ENCODE data around the gene CHAMP1. TPM values are rescaled to one million over a fixed set of nuclear protein-coding genes. Genes with fewer than 3 reads are reported as not detected.
"Not testable (repeated sequence)": the region's sequence is repeated elsewhere in the genome, so short reads cannot be mapped to it uniquely, and the experiment has no call there.

CHAMP1 gene
- total RNA-seq, 4 donors from 2014 or later, result 10.0 to 26.8 (median 16.3) TPM

DNA sequence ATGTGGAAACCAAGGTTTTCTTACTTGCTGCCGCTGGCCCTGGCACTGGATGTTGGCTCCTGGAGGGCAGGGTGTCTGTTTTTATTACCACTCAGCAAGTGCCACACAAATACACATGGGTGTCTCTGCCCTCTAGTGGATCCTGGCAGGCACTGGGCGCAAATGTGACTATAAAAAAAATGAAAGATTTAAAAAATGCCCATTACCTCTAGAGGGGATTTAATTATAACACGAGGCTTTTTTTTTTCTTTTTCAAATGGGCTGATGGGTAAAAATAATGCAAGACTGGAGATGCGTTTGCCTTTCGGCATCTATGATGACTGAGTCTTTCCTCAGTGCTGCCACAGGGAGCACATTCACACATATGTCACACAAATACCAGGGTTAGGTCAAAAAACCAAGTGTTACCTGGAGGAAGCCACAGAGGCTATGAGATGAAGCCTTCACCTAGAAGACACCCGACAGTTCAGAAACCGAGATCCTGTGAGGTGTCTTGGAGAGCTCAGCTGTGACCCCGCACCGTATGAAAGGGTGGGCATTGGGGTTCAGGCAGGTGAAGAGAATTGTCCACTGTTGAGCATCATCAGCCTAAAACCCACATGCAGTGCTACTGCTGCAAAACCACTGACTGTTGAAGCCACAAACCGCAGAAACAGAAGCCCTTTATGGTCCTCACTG, 25.7 kb downstream of the CHAMP1 start:
- TF ChIP-seq POLR2AphosphoS5 (IDR thresholded peaks at IDR 0.05), result no peak
- TF ChIP-seq, protein P1, sequence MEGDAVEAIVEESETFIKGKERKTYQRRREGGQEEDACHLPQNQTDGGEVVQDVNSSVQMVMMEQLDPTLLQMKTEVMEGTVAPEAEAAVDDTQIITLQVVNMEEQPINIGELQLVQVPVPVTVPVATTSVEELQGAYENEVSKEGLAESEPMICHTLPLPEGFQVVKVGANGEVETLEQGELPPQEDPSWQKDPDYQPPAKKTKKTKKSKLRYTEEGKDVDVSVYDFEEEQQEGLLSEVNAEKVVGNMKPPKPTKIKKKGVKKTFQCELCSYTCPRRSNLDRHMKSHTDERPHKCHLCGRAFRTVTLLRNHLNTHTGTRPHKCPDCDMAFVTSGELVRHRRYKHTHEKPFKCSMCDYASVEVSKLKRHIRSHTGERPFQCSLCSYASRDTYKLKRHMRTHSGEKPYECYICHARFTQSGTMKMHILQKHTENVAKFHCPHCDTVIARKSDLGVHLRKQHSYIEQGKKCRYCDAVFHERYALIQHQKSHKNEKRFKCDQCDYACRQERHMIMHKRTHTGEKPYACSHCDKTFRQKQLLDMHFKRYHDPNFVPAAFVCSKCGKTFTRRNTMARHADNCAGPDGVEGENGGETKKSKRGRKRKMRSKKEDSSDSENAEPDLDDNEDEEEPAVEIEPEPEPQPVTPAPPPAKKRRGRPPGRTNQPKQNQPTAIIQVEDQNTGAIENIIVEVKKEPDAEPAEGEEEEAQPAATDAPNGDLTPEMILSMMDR (IDR thresholded peaks at IDR 0.05), result peak; percentile 31 to 67 (median 40)
- Histone ChIP-seq H3K9me3 (no peaks in the 10 kb centered on the region), H3K36me3 (no peaks in the 10 kb centered on the region), H3K4me3 (no peak overlapping the region), H3K4me1 (peaks cover 0 to 4% (median 0%) of the 10 kb centered on the region in 4 donors), H3K27me3 (peaks cover 0 to 9% (median 0%) of the 10 kb centered on the region in 4 donors), H3K27ac (replicated peaks in 1 of 4) (no peak overlapping the region)
- intact Hi-C loops (cut with DNase I), result no loop called here
- 59% methylated on average over 10 of the region's 10 CpGs for WGBS
- no peak for DNase-seq (ENCODE audit: extremely low spot score)

DNA sequence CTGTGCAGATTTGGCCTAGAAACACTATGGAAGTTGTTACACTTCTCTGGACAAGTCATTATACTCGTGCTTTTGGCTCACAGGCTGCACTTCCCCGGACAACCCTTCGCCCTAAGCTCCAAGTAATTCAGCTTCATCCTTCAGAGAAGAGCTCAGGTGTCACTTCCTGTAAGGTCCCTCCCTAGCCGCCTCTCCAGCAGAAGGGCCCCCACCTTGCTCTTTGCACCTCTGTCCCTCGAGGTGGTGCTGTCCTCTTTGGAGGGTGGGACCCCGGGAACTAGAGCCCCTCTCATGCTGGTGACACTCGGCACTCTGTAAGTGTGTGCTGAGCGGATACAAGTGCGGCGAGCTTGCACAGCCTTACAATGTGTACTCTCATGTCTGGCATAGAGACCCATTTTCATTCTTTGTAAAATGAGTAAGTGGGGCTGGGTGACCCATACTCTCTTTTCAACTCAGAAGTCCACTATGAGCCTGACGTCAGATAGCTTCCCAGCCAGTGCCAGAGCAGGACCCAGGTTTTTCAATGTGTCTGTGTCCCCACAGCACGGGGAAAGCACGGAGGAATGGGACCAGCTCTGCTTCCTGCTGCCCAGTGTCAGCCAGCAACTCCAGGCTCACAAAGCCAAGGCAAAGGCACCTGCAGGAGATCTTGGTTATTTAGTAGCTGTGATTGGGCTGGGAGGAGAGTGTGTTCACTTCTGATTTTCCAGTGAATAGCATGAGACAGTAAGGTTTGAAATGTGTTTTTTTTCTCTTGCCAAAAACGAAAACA, 26.9 kb downstream of the CHAMP1 start:
- no peaks in the 10 kb centered on the region for H3K36me3 ChIP-seq
- H3K27ac ChIP-seq (replicated peaks in 1 of 4), result no peak overlapping the region
- TF ChIP-seq POLR2AphosphoS5 (IDR thresholded peaks at IDR 0.05), result no peak
- TF ChIP-seq, protein P1 (IDR thresholded peaks at IDR 0.05), result no peak
- no peak for TF ChIP-seq EP300 (IDR thresholded peaks at IDR 0.05)
- no peak for TF ChIP-seq POLR2A (IDR thresholded peaks at IDR 0.05; ENCODE audit: low read depth)
- no peak overlapping the region for H3K4me3 ChIP-seq
- DNase-seq (ENCODE audit: extremely low spot score), result no peak
- WGBS, result 71% methylated on average over 14 of the region's 14 CpGs
- intact Hi-C loops (cut with DNase I), result no loop called here
- H3K27me3 ChIP-seq, result peaks cover 0 to 9% (median 0%) of the 10 kb centered on the region in 4 donors
- no peaks in the 10 kb centered on the region for H3K9me3 ChIP-seq
- peaks cover 0 to 4% (median 0%) of the 10 kb centered on the region in 4 donors for H3K4me1 ChIP-seq

DNA sequence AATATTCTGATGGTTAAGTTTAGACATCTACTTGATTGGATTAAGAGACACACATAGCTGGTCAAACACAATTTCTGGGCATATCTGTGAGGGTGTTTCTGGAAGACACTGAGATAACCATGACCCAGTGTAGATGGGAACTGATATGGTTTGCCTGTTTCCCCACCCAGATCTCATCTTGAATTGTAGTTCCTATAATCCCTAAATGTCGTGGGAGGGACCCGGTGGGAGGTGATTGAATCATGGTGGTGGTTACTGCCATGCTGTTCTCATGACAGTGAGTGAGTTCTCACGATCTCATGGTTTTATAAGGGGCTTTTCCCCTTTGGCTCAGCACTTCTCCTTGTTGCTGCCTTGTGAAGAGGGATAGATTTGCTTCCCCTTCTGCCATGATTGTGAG, 33.0 kb downstream of the CHAMP1 start:
- H3K9me3 ChIP-seq; intact Hi-C loops (cut with DNase I); H3K4me3 ChIP-seq; H3K36me3 ChIP-seq; H3K4me1 ChIP-seq; DNase-seq (ENCODE audit: extremely low spot score); H3K27ac ChIP-seq (replicated peaks in 1 of 4): not testable (repeated sequence)
- H3K27me3 ChIP-seq, result peaks cover 0 to 14% (median 0%) of the 10 kb centered on the region in 4 donors
- WGBS, result 62% methylated on average over 2 of the region's 3 CpGs

DNA sequence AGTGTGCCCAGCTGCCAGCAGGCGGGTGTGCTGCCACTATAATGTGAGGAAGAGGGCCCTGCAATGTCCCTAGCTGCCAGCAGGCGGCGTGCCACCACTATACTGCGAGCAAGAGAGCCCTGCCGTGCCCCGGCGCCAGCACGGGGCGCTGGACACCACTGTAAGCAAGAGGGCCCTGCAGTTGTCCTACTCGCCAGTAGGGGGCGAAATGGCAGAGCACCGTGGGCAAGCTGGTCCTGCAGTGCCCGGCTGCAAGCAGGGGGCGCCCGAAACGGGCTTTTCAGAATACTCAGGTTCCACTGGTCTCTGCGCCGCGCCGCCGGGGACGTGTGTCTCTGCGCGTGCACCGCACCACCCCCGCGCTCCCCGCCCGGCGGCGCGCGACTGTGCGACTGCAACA, 38.5 kb downstream of the CHAMP1 start:
- WGBS, result 76% methylated on average over 26 of the region's 34 CpGs
- H3K27ac ChIP-seq (replicated peaks in 1 of 4); intact Hi-C loops (cut with DNase I); H3K9me3 ChIP-seq; DNase-seq (ENCODE audit: extremely low spot score); H3K36me3 ChIP-seq; H3K4me3 ChIP-seq; H3K4me1 ChIP-seq: not testable (repeated sequence)
- TF ChIP-seq, protein P1 (IDR thresholded peaks at IDR 0.05), result peak in 1 of 3 experiments; percentile 43
- H3K27me3 ChIP-seq, result peaks cover 0 to 14% (median 0%) of the 10 kb centered on the region in 4 donors

DNA sequence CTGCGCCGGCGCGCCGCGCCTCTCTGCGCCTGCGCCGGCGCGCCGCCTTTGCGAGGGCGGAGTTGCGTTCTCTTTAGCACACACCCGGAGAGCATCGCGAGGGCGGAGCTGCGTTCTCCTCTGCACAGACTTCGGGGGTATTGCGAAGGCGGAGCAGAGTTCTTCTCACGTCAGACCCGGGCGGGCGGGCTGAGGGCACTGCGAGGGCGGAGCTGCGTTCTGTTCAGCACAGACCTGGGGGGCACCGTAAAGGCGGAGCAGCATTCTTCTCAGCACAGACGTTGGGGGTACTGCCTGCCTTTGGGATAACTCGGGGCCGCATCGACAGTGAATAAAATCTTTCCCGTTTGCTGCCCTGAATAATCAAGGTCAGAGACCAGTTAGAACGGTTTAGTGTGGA, 39.1 kb downstream of the CHAMP1 start:
- intact Hi-C loops (cut with DNase I); H3K4me3 ChIP-seq; H3K36me3 ChIP-seq; H3K9me3 ChIP-seq; H3K4me1 ChIP-seq; H3K27ac ChIP-seq (replicated peaks in 1 of 4); DNase-seq (ENCODE audit: extremely low spot score): not testable (repeated sequence)
- peaks cover 0 to 14% (median 0%) of the 10 kb centered on the region in 4 donors for H3K27me3 ChIP-seq
- WGBS, result 88% methylated on average over 37 of the region's 38 CpGs

Small RNAs within 50 kb of the gene (small RNA-seq; reads per million reads assigned to genes)
- gene MIR4502, result 0 reads per million in 3 donors

Other genes starting within 250 kb of the CHAMP1 start
- 10 to 100 TPM; 29.5 to 38.1 (median 34.6) TPM for gene RASA3, start 181.9 kb upstream of the CHAMP1 start, total RNA-seq
- not detected for gene CFAP97D2, start 135.2 kb upstream of the CHAMP1 start, total RNA-seq
- gene CDC16, start 79.6 kb upstream of the CHAMP1 start, total RNA-seq, result 10 to 100 TPM; 33.0 to 55.6 (median 42.5) TPM
- gene UPF3A, start 32.9 kb upstream of the CHAMP1 start, total RNA-seq, result 10 to 100 TPM; 25.2 to 43.2 (median 35.6) TPM

Data from esophagus muscularis mucosa (tissue), 4 donors.